NT2/D1 (cell line): ENCODE measurements around the gene TPO.
"Not testable (repeated sequence)": the region's sequence is repeated elsewhere in the genome, so short reads cannot be mapped to it uniquely, and the experiment has no call there.

Experiments
- DNase-seq: peaks from one replicate; pipeline ENCODE4 v3.0.0-alpha.2; 2011; ENCODE audit warnings: low read depth, low spot score
- H3K27me3 ChIP-seq: 2 replicates; pipeline ENCODE4 v1.6.0; 2011; ENCODE audit warnings: mild to moderate bottlenecking; ENCODE audit not compliant: insufficient read length, insufficient read depth
- H3K36me3 ChIP-seq: 2 replicates; pipeline ENCODE4 v1.6.1; 2011; ENCODE audit warnings: mild to moderate bottlenecking, low read length, mixed read lengths; ENCODE audit not compliant: insufficient read depth, insufficient read length
- H3K4me1 ChIP-seq: 2 replicates; pipeline ENCODE4 v1.5.1; 2011; ENCODE audit not compliant: insufficient read depth, insufficient read length
- H3K4me3 ChIP-seq: 2 replicates; pipeline ENCODE4 v1.5.1; 2011; ENCODE audit warnings: low read depth; ENCODE audit not compliant: insufficient read length
- H3K9ac ChIP-seq: 2 replicates; pipeline ENCODE4 v1.6.0; 2011; ENCODE audit warnings: low read depth; ENCODE audit not compliant: insufficient read length
- H3K9me3 ChIP-seq: 2 replicates; pipeline ENCODE4 v1.5.1; 2011; ENCODE audit warnings: mild to moderate bottlenecking, low read length; ENCODE audit not compliant: insufficient read depth
- SUZ12 ChIP-seq: IDR thresholded peaks from 2 replicates; pipeline ENCODE4 v1.6.1; 2011; ENCODE audit not compliant: insufficient read length, insufficient read depth; ENCODE audit errors: extremely low read depth
- YY1 ChIP-seq: IDR thresholded peaks from 2 replicates; pipeline ENCODE4 v1.6.1; 2011; ENCODE audit not compliant: insufficient read length, insufficient read depth
- ZNF274 ChIP-seq: IDR thresholded peaks from 2 replicates; pipeline ENCODE4 v1.6.1; 2011; ENCODE audit warnings: mild to moderate bottlenecking, low read depth, low read length

The TPO gene

GRCh38 chr2:1514391-1515072 is 101.3 kb downstream of the TPO start:
- H3K4me3 ChIP-seq, result no peak overlapping the region
- no peaks in the 10 kb centered on the region for H3K36me3 ChIP-seq
- H3K27me3 ChIP-seq, result no peaks in the 10 kb centered on the region
- H3K4me1 ChIP-seq, result no peaks in the 10 kb centered on the region
- no peaks in the 10 kb centered on the region for H3K9me3 ChIP-seq
- no peak for DNase-seq
- H3K9ac ChIP-seq, result no peak overlapping the region
- TF ChIP-seq ZNF274 (no peak), SUZ12 (no peak), YY1 (no peak)

DNA sequence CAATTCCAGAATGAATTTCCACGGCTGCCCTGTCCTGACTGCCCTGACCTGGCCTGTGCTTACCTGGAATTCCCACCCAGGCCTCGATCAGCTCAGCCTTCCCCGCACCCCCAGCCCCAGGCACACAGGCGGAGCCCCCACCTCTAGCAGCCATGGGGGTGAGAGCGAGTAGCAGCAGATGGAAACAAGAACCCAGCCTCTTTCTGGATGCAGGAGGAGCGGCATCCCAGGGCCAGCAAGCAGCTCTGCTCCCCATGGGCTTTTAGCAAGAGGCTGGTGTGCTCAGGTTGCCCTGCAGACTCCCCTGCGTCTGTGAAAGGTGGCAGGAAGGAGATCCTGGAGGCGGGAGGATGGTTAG is 101.8 kb downstream of the TPO start:
- H3K9me3 ChIP-seq, result no peaks in the 10 kb centered on the region
- H3K4me3 ChIP-seq, result no peak overlapping the region
- peaks cover under 1% of the 10 kb centered on the region for H3K27me3 ChIP-seq
- no peaks in the 10 kb centered on the region for H3K4me1 ChIP-seq
- H3K9ac ChIP-seq, result no peak overlapping the region
- no peak for DNase-seq
- TF ChIP-seq ZNF274, result no peak
- no peak for TF ChIP-seq SUZ12
- TF ChIP-seq YY1, result no peak
- no peaks in the 10 kb centered on the region for H3K36me3 ChIP-seq

DNA sequence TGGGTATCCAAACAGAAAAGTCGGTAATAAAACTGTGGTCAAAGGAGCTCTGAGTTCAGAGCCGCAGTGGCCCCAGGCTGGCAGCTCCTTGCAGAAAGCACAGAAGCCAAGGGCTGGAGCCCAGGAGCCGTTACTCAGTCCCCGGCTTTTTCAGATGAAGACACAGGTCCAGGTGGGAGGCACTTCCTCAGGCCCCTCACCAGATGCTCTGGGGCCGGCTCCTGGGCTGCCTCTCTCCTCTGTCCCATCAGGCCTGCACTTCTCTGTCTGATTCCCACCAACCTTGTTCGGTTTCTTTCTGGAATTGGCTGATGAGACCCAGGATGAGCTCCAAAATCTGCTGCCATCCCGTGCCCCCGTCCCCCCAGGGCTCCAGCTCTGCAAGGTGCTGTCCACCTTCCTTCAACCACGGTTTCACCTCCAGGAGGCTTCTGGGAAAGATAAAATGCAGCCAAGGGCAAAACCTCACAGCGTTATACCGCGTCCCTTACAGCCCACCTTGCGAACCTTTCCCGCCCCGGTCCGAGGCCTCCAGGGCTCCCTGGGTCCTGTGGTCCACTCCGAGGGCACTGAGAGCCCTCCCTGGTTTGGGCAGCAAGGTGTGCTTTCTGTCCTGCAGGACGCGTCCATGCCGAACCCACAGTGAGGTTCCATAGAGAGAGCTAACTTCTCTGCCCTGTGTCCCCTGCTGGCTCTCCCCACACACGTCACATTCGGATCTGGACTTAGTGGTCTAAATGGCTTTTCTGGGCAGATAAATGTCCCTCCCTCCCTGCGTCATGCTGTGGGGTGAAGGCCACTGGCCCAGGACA is 102.9 kb downstream of the TPO start:
- peaks cover 4% of the 10 kb centered on the region for H3K27me3 ChIP-seq
- no peak overlapping the region for H3K4me3 ChIP-seq
- H3K36me3 ChIP-seq, result no peaks in the 10 kb centered on the region
- no peaks in the 10 kb centered on the region for H3K4me1 ChIP-seq
- H3K9me3 ChIP-seq, result no peaks in the 10 kb centered on the region
- DNase-seq, result no peak
- H3K9ac ChIP-seq, result no peak overlapping the region
- no peak for TF ChIP-seq YY1
- no peak for TF ChIP-seq SUZ12
- TF ChIP-seq ZNF274, result no peak

DNA sequence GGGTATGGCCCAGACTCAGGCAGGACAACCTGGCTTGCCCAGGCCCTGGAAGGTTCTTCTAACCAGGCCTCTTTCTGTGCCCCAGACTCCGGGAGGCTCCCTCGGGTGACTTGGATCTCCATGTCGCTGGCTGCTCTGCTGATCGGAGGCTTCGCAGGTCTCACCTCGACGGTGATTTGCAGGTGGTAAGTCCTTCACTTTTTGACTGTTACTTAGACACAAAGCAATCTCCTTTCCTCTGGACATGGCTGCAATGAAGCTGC is 103.5 kb downstream of the TPO start:
- Histone ChIP-seq H3K9ac (no peak overlapping the region), H3K9me3 (no peaks in the 10 kb centered on the region), H3K4me1 (no peaks in the 10 kb centered on the region), H3K27me3 (peaks cover 4% of the 10 kb centered on the region), H3K4me3 (no peak overlapping the region), H3K36me3 (no peaks in the 10 kb centered on the region)
- DNase-seq, result no peak
- TF ChIP-seq SUZ12, result no peak
- TF ChIP-seq ZNF274, result no peak
- TF ChIP-seq YY1, result no peak

- not testable (repeated sequence) for DNase-seq, H3K9ac ChIP-seq, H3K4me3 ChIP-seq, H3K36me3 ChIP-seq, H3K4me1 ChIP-seq, H3K27me3 ChIP-seq, H3K9me3 ChIP-seq
These were observed 104.0 kb downstream of the TPO start for GRCh38 chr2:1517291-1517690.

DNA sequence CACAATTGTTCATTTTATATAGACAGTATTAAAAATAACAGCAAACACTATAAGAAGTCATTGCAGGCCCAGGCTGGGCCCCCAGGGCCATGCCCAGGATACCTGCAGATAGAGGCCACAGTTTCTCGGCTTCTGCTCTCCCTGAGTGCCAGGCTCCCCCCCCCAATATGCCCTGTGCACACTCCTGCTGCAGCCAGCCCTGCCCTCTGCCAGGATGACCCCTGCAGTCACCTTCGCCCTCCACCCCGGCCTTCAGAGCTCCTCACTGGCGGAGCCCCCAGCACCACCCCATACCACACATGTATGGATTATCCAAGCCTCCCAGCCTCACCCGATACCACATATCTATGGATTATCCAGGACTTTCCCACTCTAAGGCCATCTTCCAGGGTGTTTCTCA is 104.5 kb downstream of the TPO start:
- DNase-seq, result no peak
- TF ChIP-seq ZNF274, result no peak
- no peak for TF ChIP-seq SUZ12
- TF ChIP-seq YY1, result no peak
- Histone ChIP-seq H3K9me3 (no peaks in the 10 kb centered on the region), H3K4me1 (no peaks in the 10 kb centered on the region), H3K27me3 (peaks cover 4% of the 10 kb centered on the region), H3K36me3 (no peaks in the 10 kb centered on the region), H3K9ac (no peak overlapping the region), H3K4me3 (no peak overlapping the region)

GRCh38 chr2:1518331-1518803 is 105.1 kb downstream of the TPO start:
- TF ChIP-seq YY1, result no peak
- no peak for TF ChIP-seq SUZ12
- no peak for TF ChIP-seq ZNF274
- no peak overlapping the region for H3K9ac ChIP-seq
- no peaks in the 10 kb centered on the region for H3K36me3 ChIP-seq
- no peaks in the 10 kb centered on the region for H3K4me1 ChIP-seq
- H3K4me3 ChIP-seq, result no peak overlapping the region
- H3K27me3 ChIP-seq, result peaks cover 4% of the 10 kb centered on the region
- no peaks in the 10 kb centered on the region for H3K9me3 ChIP-seq
- no peak for DNase-seq
